Stimulated activated effector memory CD8-positive, alpha-beta T cell treated with anti-CD3 and anti-CD28 coated beads, Interleukin-12 subunit alpha, Interleukin-12 subunit beta, amount 100 ng/mL, for 72 hours (primary cell): Measurements from ENCODE around the gene FBXL16.
A peak's percentile ranks its signal among the peaks of the same experiment; 100 is the strongest.

Experiments used
- ATAC-seq: fragments of 150-1000 bp; cut with Tn5 transposase; 2 replicates; pipeline ENCODE4 v1.10.0; 2021
- DNase-seq, 2 donors: peaks; one replicate each; pipeline ENCODE4 v3.0.0; 2021 to 2022; ENCODE audit warnings: low spot score in 2 of 2
- H3K27ac Mint-ChIP-seq: one replicate; pipeline ENCODE4 v1.8.0; 2022; ENCODE audit warnings: mild to moderate bottlenecking, mixed read lengths
- H3K36me3 Mint-ChIP-seq: one replicate; pipeline ENCODE4 v1.8.0; 2022; ENCODE audit warnings: mild to moderate bottlenecking, mixed read lengths
- H3K4me1 Mint-ChIP-seq: one replicate; pipeline ENCODE4 v1.8.0; 2022; ENCODE audit warnings: mixed read lengths
- H3K4me3 Mint-ChIP-seq: one replicate; pipeline ENCODE4 v1.8.0; 2022; ENCODE audit warnings: mild to moderate bottlenecking, mixed read lengths
- H3K9me3 Mint-ChIP-seq: one replicate; pipeline ENCODE4 v1.8.0; 2022; ENCODE audit warnings: mixed read lengths

The FBXL16 gene

GRCh38 chr16:674968-675883 is 30.4 kb downstream of the FBXL16 start, which contains the start of gene RHBDL1:
TSS of gene RHBDL1 (plus strand) at chr16:675671. CDS start at chr16:675791, 120 bp downstream.
- no peaks in the 10 kb centered on the region for H3K9me3 Mint-ChIP-seq
- peaks cover 19% of the 10 kb centered on the region for H3K36me3 Mint-ChIP-seq
- peak within 1 kb of the TSS; percentile 38 for H3K4me3 Mint-ChIP-seq
- DNase-seq (no peak), ATAC-seq (no peak)
- H3K27ac Mint-ChIP-seq: no peak within 1 kb of the TSS
- peaks cover 18% of the 10 kb centered on the region for H3K4me1 Mint-ChIP-seq

- Mint-ChIP-seq H3K4me1 (peaks cover 14% of the 10 kb centered on the region), H3K27ac (no peak overlapping the region), H3K4me3 (peak overlapping the region; percentile 38), H3K9me3 (no peaks in the 10 kb centered on the region), H3K36me3 (peaks cover 25% of the 10 kb centered on the region)
- DNase-seq: no peak
- no peak for ATAC-seq
Observed at GRCh38 chr16:674214-674881, 31.3 kb downstream of the FBXL16 start.

- peaks cover 25% of the 10 kb centered on the region for H3K36me3 Mint-ChIP-seq
- no peak overlapping the region for H3K27ac Mint-ChIP-seq
- no peak for ATAC-seq
- DNase-seq: no peak
- peaks cover 8% of the 10 kb centered on the region for H3K4me1 Mint-ChIP-seq
- H3K4me3 Mint-ChIP-seq: no peak overlapping the region
- H3K9me3 Mint-ChIP-seq: no peaks in the 10 kb centered on the region
Observed at GRCh38 chr16:673399-673991, 32.1 kb downstream of the FBXL16 start.

DNA sequence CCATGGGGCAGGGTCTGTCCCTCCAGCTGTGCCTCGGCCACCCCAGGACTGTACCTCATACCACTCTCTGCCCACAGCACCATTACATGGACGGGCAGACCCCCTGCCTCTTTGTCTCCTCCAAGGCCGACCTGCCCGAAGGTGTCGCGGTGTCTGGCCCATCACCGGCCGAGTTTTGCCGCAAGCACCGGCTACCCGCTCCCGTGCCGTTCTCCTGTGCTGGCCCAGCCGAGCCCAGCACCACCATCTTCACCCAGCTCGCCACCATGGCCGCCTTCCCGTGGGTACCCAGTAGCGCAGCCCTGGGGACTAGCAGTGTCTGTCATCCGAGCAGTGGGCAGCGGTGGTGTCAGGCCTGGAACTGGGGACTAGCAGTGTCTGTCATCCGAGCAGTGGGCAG is 32.8 kb downstream of the FBXL16 start:
- Mint-ChIP-seq H3K9me3 (no peaks in the 10 kb centered on the region), H3K36me3 (peaks cover 25% of the 10 kb centered on the region), H3K27ac (no peak overlapping the region), H3K4me1 (peaks cover 8% of the 10 kb centered on the region), H3K4me3 (no peak overlapping the region)
- DNase-seq: no peak
- ATAC-seq: no peak

- Mint-ChIP-seq H3K4me1 (peaks cover 8% of the 10 kb centered on the region), H3K36me3 (peaks cover 25% of the 10 kb centered on the region), H3K27ac (no peak overlapping the region), H3K9me3 (no peaks in the 10 kb centered on the region), H3K4me3 (no peak overlapping the region)
- ATAC-seq (no peak), DNase-seq (no peak)
Observed at GRCh38 chr16:672371-672770, 33.2 kb downstream of the FBXL16 start.

- DNase-seq (no peak), ATAC-seq (no peak)
- Mint-ChIP-seq H3K9me3 (no peaks in the 10 kb centered on the region), H3K36me3 (peaks cover 25% of the 10 kb centered on the region), H3K27ac (no peak overlapping the region), H3K4me3 (no peak overlapping the region), H3K4me1 (peaks cover 8% of the 10 kb centered on the region)
Observed at GRCh38 chr16:671353-672131, 34.1 kb downstream of the FBXL16 start.

- peaks cover 25% of the 10 kb centered on the region for H3K36me3 Mint-ChIP-seq
- no peak overlapping the region for H3K27ac Mint-ChIP-seq
- DNase-seq: no peak
- H3K9me3 Mint-ChIP-seq: no peaks in the 10 kb centered on the region
- no peak overlapping the region for H3K4me3 Mint-ChIP-seq
- no peak for ATAC-seq
- H3K4me1 Mint-ChIP-seq: peaks cover 8% of the 10 kb centered on the region
Observed at GRCh38 chr16:670485-671352, 34.9 kb downstream of the FBXL16 start.

DNA sequence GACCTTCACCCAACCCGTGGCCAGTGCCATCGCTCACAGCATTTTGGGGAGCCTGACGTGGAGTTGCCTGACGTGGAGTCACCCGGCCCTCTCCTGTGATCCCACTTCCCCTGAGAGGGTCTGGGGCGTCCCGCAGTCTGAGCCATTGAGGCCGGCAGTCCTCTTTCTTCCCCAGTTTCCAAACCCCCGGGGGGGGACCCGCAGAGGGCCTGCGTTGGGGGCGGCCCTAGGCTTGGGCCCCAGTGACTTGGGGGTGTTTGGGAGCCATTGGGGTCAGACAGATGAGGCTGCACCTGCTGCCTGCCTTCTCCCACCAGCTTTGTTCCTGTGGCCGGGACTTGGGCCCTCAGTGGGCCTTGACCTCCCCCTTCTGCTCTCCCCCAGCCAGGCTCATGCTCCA is 35.9 kb downstream of the FBXL16 start:
- DNase-seq: no peak
- H3K36me3 Mint-ChIP-seq: peaks cover 25% of the 10 kb centered on the region
- no peaks in the 10 kb centered on the region for H3K9me3 Mint-ChIP-seq
- ATAC-seq: no peak
- H3K4me3 Mint-ChIP-seq: peak overlapping the region; percentile 77
- peaks cover under 1% of the 10 kb centered on the region for H3K4me1 Mint-ChIP-seq
- no peak overlapping the region for H3K27ac Mint-ChIP-seq

DNA sequence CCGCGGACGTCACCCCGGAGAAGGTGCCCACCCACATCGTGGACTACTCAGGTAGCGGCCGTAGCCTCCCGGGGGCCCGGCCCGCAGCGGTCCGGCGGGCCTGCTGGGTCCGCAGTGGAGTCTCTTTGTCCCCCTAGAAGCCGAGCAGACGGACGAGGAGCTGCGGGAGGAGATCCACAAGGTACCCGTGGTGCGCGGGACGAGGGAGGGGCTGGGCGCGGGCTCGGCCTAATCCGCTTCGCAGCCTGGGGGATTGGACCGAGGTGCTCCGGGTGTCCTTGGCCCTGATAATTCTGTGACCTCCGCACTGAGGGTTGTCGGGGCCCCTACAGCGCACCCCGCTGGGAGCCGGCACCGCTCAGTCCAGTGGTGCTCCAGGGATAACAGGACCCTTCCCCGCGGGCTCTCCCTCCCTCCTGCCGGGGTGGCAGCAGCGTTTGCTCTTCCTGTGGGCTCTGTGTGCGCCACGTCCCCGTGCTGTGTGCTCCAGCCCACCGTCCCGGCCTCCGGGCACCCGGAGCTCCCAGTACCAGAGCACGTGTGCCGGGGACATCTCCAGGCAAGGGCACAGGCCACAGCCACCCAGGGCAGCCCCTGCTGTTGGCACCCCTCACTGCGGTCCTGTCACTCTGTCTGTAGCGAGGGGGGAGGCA is 37.0 kb downstream of the FBXL16 start:
- H3K9me3 Mint-ChIP-seq: no peaks in the 10 kb centered on the region
- no peaks in the 10 kb centered on the region for H3K4me1 Mint-ChIP-seq
- H3K4me3 Mint-ChIP-seq: peak overlapping the region; percentile 77
- H3K36me3 Mint-ChIP-seq: peaks cover 25% of the 10 kb centered on the region
- H3K27ac Mint-ChIP-seq: peak overlapping the region; percentile 90
- peak in 1 of 2 donors; percentile 67 for DNase-seq
- peak; percentile 3 for ATAC-seq

- peak; percentile 92 to 96 for DNase-seq
- H3K4me3 Mint-ChIP-seq: peak within 1 kb of the TSS; percentile 77
- peaks cover 26% of the 10 kb centered on the region for H3K36me3 Mint-ChIP-seq
- no peaks in the 10 kb centered on the region for H3K4me1 Mint-ChIP-seq
- ATAC-seq: peak; percentile 93
- H3K27ac Mint-ChIP-seq: peak within 1 kb of the TSS; percentile 90
- no peaks in the 10 kb centered on the region for H3K9me3 Mint-ChIP-seq
Observed at GRCh38 chr16:667780-668518, 37.7 kb downstream of the FBXL16 start, which contains the start of gene RHOT2. TSS of gene RHOT2 (plus strand) at chr16:668132. CDS start at chr16:668200, 68 bp downstream.

- peak overlapping the region; percentile 77 for H3K4me3 Mint-ChIP-seq
- DNase-seq (no peak), ATAC-seq (no peak)
- no peaks in the 10 kb centered on the region for H3K9me3 Mint-ChIP-seq
- peaks cover 26% of the 10 kb centered on the region for H3K36me3 Mint-ChIP-seq
- H3K27ac Mint-ChIP-seq: peak overlapping the region; percentile 90
- no peaks in the 10 kb centered on the region for H3K4me1 Mint-ChIP-seq
Observed at GRCh38 chr16:667113-667779, 38.4 kb downstream of the FBXL16 start.

GRCh38 chr16:666572-666971 is 39.0 kb downstream of the FBXL16 start:
- Mint-ChIP-seq H3K27ac (no peak overlapping the region), H3K36me3 (peaks cover 26% of the 10 kb centered on the region), H3K4me3 (no peak overlapping the region), H3K4me1 (peaks cover 2% of the 10 kb centered on the region), H3K9me3 (no peaks in the 10 kb centered on the region)
- no peak for DNase-seq
- ATAC-seq: no peak

GRCh38 chr16:662597-662996 is 43.0 kb downstream of the FBXL16 start:
- peaks cover 9% of the 10 kb centered on the region for H3K36me3 Mint-ChIP-seq
- ATAC-seq (no peak), DNase-seq (no peak)
- no peak overlapping the region for H3K4me3 Mint-ChIP-seq
- H3K9me3 Mint-ChIP-seq: no peaks in the 10 kb centered on the region
- H3K4me1 Mint-ChIP-seq: peaks cover 9% of the 10 kb centered on the region
- H3K27ac Mint-ChIP-seq: no peak overlapping the region
